Measurements from ENCODE around the gene UPK2.

DNA sequence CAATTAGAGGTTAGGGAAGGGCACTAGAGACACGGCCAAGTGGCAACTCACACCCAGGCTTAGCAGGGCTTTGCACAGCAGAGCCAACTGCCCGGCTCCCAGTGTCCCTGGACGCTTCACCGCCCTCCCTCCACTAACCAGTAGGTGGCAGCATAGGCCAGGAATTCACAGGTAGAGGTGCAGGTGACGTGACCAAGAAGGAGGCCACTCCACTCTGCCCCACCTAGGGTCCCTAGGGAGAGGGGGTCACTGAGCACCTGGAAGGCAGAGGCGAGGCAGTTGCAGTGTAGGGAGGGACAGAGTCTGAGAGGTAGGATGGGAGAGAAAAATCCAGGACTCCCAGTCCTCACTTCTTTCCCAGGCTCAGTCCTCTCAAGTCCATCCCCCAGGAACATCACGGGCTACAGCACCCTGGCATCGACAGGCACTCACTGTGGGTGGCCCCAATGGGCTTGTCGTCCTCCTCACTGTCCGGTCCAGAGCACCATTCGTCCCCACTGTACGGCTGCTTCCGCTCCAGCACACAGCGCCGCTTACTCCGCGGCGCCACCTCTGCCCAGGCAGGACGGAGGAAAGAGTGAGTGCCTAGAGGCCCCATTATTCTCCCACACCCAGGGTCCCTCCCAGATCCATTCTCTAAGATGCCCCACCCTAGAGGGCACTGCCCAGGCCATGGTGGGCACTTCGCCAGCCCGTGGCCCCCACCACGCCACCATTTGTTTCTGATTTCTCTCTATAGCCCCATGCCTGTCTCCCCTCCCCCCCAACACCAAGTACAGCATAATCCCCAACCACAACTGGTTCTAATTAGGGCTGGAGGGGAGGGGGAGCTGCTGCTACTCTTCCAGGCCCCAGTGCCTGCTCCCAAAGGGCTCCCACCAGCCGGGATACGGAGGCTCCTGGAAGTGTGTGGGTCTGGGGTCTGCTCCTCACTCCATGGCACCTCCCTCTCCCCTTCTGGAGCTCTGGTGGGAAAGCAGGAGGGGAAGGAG, 48.8 kb upstream of the UPK2 start:
- no peak for TF ChIP-seq EP300 (IDR thresholded peaks at IDR 0.05)
- TF ChIP-seq, protein P1, sequence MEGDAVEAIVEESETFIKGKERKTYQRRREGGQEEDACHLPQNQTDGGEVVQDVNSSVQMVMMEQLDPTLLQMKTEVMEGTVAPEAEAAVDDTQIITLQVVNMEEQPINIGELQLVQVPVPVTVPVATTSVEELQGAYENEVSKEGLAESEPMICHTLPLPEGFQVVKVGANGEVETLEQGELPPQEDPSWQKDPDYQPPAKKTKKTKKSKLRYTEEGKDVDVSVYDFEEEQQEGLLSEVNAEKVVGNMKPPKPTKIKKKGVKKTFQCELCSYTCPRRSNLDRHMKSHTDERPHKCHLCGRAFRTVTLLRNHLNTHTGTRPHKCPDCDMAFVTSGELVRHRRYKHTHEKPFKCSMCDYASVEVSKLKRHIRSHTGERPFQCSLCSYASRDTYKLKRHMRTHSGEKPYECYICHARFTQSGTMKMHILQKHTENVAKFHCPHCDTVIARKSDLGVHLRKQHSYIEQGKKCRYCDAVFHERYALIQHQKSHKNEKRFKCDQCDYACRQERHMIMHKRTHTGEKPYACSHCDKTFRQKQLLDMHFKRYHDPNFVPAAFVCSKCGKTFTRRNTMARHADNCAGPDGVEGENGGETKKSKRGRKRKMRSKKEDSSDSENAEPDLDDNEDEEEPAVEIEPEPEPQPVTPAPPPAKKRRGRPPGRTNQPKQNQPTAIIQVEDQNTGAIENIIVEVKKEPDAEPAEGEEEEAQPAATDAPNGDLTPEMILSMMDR (IDR thresholded peaks at IDR 0.05): peak; percentile 87 to 99 (median 96)
- peak in 1 of 2 donors; percentile 32 for TF ChIP-seq POLR2AphosphoS5 (IDR thresholded peaks at IDR 0.05)
- no peak for TF ChIP-seq POLR2A (IDR thresholded peaks at IDR 0.05)

All from upper lobe of left lung (tissue), 4 donors.